Fibroblast of lung (primary cell): Measurements from ENCODE around the gene STARD3. TPM values are rescaled to one million over a fixed set of nuclear protein-coding genes. Genes with fewer than 3 reads are reported as not detected.

Experiments
- DNase-seq, 2 donors: peaks; one replicate each; pipeline versions ENCODE4 v3.0.0 to v3.0.0-alpha.2; 2010; ENCODE audit warnings: low read depth in 2 of 2
- H2AFZ ChIP-seq: 2 replicates; pipeline ENCODE4 v1.5.1; 2012; ENCODE audit warnings: low read length, control low read depth, inconsistent platforms
- H3K27ac ChIP-seq: 2 replicates; pipeline ENCODE4 v1.5.1; 2011; ENCODE audit warnings: low read length, control low read depth; ENCODE audit not compliant: insufficient read depth
- H3K27me3 ChIP-seq: 2 replicates; pipeline ENCODE4 v1.5.1; 2011; ENCODE audit warnings: mild to moderate bottlenecking, low read length; ENCODE audit not compliant: control insufficient read depth, insufficient read depth
- H3K36me3 ChIP-seq: 2 replicates; pipeline ENCODE4 v1.5.1; 2011; ENCODE audit warnings: low read length; ENCODE audit not compliant: control insufficient read depth, insufficient read depth
- H3K4me1 ChIP-seq: 2 replicates; pipeline ENCODE4 v1.5.1; 2011; ENCODE audit warnings: low read length; ENCODE audit not compliant: control insufficient read depth, insufficient read depth; ENCODE audit errors: extremely low read depth
- H3K4me2 ChIP-seq: 2 replicates; pipeline ENCODE4 v1.5.1; 2011; ENCODE audit warnings: low read length, control low read depth; ENCODE audit not compliant: insufficient read depth; ENCODE audit errors: extremely low read depth
- H3K4me3 ChIP-seq, 4 experiments: fragments of 200-600 bp in 1 of 4; sonication (generic) in 1 of 4; replicated peaks in 1 of 4; 2 replicates each; pipeline ENCODE4 v1.5.1; 2011 to 2016; ENCODE audit warnings: low read length in 4 of 4, low read depth in 3 of 4, mild to moderate bottlenecking in 3 of 4, control low read depth in 2 of 4, inconsistent platforms in 1 of 4, mixed read lengths in 1 of 4; ENCODE audit not compliant: insufficient read depth in 1 of 4; ENCODE audit errors: control extremely low read depth in 1 of 4
- H3K79me2 ChIP-seq: 2 replicates; pipeline ENCODE4 v1.5.1; 2012; ENCODE audit warnings: mild to moderate bottlenecking, low read length, inconsistent platforms; ENCODE audit not compliant: control insufficient read depth, insufficient read depth
- H3K9ac ChIP-seq: 2 replicates; pipeline ENCODE4 v1.5.1; 2011; ENCODE audit warnings: mild to moderate bottlenecking, low read length, control low read depth; ENCODE audit not compliant: insufficient read depth
- H3K9me3 ChIP-seq: 2 replicates; pipeline ENCODE4 v1.5.1; 2012; ENCODE audit warnings: low read depth, low read length; ENCODE audit not compliant: control insufficient read depth, insufficient read depth
- H4K20me1 ChIP-seq: 2 replicates; pipeline ENCODE4 v1.5.1; 2011; ENCODE audit warnings: low read length; ENCODE audit not compliant: control insufficient read depth, insufficient read depth; ENCODE audit errors: extremely low read depth
- EZH2 ChIP-seq: IDR thresholded peaks from 2 replicates; pipeline ENCODE4 v1.5.1; 2012; ENCODE audit warnings: low read length, control low read depth, mild to moderate bottlenecking; ENCODE audit errors: missing control alignments
- polyA plus RNA-seq, 2 donors: library from polyadenylated mRNA; depleted of rRNA in 1 of 2; stranded (reverse) in 1 of 2; unstranded in 1 of 2; fragments of >200 nt; gene quantifications; 2 replicates each; pipeline ENCODE4 v1.2.1, GENCODE V29; 2011 to 2012; ENCODE audit warnings: missing spikeins in 1 of 2
- total RNA-seq: library from RNA; depleted of rRNA; stranded (reverse); fragments of >200 nt; gene quantifications from 2 replicates; pipeline ENCODE4 v1.2.1, GENCODE V29; 2014
- TF ChIP-seq, protein P1 (sequence below), 2 donors: IDR thresholded peaks in 1 of 2; conservative IDR thresholded peaks in 1 of 2; 1 replicate in 1 of 2; 2 replicates in 1 of 2; pipeline ENCODE4 v1.5.1; 2011 to 2012; ENCODE audit warnings: low read length in 2 of 2, control low read depth in 1 of 2, inconsistent platforms in 1 of 2, low read depth in 1 of 2, mild to moderate bottlenecking in 1 of 2

STARD3 gene
- total and polyA plus RNA-seq, 2 donors (not counting 1 experiment from before 2014, with no cell fraction given): 30.4 to 31.7 TPM

DNA sequence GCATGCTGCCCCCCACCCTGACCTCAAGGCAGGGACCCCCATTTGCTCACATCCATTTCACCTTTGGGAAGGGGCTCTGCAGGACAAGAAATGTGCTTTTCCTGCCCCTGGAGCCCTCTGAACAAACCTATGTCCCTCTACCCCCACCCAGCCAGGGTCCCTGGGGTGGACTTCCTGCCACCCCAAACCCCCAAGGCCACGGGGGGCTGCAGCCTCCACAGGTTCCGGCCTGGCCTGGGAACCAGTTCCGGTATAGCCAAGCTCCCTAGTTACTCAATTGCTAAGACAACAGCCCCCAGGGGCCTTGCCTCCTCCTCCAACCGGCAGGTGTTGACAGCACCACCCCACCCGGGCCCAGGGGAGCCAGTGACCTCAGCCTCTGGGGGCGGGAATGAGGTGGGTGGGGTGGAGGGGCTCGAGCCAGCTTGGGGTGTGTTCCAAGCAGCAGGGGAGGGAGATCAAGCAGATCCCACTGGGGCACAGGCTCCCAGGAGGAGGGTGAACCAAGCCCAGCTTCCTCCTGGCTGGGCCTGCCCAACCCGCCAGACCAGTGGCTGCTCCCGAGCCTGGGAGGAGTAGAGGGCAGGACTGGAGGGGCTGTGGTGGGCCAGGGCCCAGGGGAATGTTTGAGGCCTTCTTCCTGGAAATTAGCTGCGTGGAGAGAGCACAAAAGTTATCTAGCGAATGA is 37.9 kb downstream of the STARD3 start:
- no peak overlapping the region for H3K9ac ChIP-seq
- peaks cover 15% of the 10 kb centered on the region for H3K27me3 ChIP-seq
- H3K4me1 ChIP-seq: no peaks in the 10 kb centered on the region
- H3K4me2 ChIP-seq: no peak overlapping the region
- TF ChIP-seq, protein P1, sequence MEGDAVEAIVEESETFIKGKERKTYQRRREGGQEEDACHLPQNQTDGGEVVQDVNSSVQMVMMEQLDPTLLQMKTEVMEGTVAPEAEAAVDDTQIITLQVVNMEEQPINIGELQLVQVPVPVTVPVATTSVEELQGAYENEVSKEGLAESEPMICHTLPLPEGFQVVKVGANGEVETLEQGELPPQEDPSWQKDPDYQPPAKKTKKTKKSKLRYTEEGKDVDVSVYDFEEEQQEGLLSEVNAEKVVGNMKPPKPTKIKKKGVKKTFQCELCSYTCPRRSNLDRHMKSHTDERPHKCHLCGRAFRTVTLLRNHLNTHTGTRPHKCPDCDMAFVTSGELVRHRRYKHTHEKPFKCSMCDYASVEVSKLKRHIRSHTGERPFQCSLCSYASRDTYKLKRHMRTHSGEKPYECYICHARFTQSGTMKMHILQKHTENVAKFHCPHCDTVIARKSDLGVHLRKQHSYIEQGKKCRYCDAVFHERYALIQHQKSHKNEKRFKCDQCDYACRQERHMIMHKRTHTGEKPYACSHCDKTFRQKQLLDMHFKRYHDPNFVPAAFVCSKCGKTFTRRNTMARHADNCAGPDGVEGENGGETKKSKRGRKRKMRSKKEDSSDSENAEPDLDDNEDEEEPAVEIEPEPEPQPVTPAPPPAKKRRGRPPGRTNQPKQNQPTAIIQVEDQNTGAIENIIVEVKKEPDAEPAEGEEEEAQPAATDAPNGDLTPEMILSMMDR (conservative IDR thresholded peaks at IDR 0.05 in 1 of 2, IDR thresholded peaks at IDR 0.05 in 1 of 2; ENCODE audit: low read depth in 1 of 2, low read length in 2 of 2): no peak
- TF ChIP-seq EZH2: no peak
- no peaks in the 10 kb centered on the region for H3K9me3 ChIP-seq
- H3K27ac ChIP-seq: no peak overlapping the region
- no peak for DNase-seq
- H3K79me2 ChIP-seq: no peaks in the 10 kb centered on the region
- H3K4me3 ChIP-seq: no peak overlapping the region
- no peak overlapping the region for H2AFZ ChIP-seq
- H3K36me3 ChIP-seq: no peaks in the 10 kb centered on the region
- H4K20me1 ChIP-seq: no peaks in the 10 kb centered on the region

DNA sequence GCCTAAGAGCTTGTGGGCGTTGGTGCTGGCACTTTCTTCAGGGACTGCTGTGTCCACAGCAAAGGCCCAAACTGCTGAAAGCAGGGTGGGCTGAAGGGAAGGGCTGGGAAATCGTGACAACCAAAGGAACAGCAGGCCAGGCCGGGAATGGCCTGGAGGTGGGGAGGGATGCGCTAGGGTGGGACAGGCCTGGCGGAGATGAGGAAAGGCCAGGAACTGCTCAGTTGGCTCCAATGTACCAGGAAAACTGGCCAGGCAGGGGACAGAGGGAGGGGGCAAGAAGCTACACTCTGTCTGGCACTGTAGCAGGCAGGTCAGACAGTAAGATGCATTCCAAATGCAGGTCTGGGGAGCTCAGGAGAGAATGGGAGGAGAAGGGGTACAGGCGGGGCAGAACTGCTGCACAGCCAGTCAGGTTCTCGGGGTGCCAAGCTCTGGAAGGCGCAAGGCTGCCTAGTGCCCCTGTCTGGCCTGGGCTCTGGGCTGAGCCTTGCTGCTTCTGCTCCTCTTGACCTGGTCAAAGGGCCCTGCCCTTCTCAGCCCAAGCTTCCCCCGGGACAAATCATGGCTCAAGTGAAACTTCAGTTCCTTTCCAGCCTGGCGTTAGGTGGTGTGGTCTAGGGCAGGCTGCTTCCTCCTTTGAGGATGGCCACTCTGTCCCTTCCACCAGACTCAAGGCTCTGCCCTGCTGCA is 38.6 kb downstream of the STARD3 start:
- Histone ChIP-seq H4K20me1 (no peaks in the 10 kb centered on the region), H3K4me2 (no peak overlapping the region), H3K4me1 (no peaks in the 10 kb centered on the region), H3K36me3 (no peaks in the 10 kb centered on the region), H3K79me2 (no peaks in the 10 kb centered on the region), H2AFZ (no peak overlapping the region), H3K9me3 (no peaks in the 10 kb centered on the region), H3K27ac (no peak overlapping the region), H3K27me3 (peaks cover 14% of the 10 kb centered on the region), H3K9ac (no peak overlapping the region), H3K4me3 (no peak overlapping the region)
- no peak for DNase-seq
- TF ChIP-seq EZH2: no peak
- TF ChIP-seq, protein P1 (conservative IDR thresholded peaks at IDR 0.05 in 1 of 2, IDR thresholded peaks at IDR 0.05 in 1 of 2; ENCODE audit: low read depth in 1 of 2, low read length in 2 of 2): no peak

- TF ChIP-seq, protein P1 (conservative IDR thresholded peaks at IDR 0.05 in 1 of 2, IDR thresholded peaks at IDR 0.05 in 1 of 2; ENCODE audit: low read depth in 1 of 2, low read length in 2 of 2): no peak
- TF ChIP-seq EZH2: no peak
Observed at GRCh38 chr17:39676198-39676819, 39.4 kb downstream of the STARD3 start.

More at GRCh38 chr17:39676198-39676819, 39.4 kb downstream of the STARD3 start:
- Histone ChIP-seq H3K4me2 (no peak overlapping the region), H3K4me3 (no peak overlapping the region), H3K36me3 (no peaks in the 10 kb centered on the region), H3K9me3 (no peaks in the 10 kb centered on the region), H3K79me2 (no peaks in the 10 kb centered on the region), H3K4me1 (no peaks in the 10 kb centered on the region), H3K27ac (no peak overlapping the region), H3K27me3 (peaks cover 6% of the 10 kb centered on the region), H2AFZ (no peak overlapping the region), H4K20me1 (no peaks in the 10 kb centered on the region), H3K9ac (no peak overlapping the region)
- DNase-seq: no peak
